T1000 (cell line): ENCODE measurements around the gene HDAC9.
A peak's percentile ranks its signal among the peaks of the same experiment; 100 is the strongest.

Source experiments
- DNase-seq: peaks from one replicate; lab custom pipeline; 2025; ENCODE audit warnings: mixed read lengths; lab: John Stamatoyannopoulos, UW

HDAC9 gene

DNA sequence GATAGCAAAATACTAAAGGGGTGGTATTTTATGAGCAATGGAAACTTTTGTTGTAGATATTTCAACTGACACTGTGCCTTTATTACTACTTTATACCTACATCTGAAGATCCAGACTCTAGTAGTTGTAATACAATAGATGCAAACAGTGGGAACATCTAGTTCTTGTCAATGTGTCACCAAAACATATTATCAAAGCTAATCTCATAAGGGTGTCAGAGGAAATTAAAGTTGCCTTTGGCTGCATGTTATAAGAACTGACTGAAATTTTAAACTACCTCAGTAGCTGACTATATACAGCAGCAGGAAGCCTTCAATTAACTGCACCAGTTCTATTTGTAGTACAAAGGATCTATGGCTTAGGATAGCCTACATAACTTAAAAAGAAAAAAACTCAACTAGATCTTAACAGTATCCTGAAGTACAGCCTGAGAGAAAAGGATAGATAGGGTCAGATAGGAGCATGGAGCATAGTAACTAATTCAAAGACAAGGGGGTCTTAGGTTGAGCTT, 30.9 kb downstream of the HDAC9 start:
- DNase-seq = no peak

DNA sequence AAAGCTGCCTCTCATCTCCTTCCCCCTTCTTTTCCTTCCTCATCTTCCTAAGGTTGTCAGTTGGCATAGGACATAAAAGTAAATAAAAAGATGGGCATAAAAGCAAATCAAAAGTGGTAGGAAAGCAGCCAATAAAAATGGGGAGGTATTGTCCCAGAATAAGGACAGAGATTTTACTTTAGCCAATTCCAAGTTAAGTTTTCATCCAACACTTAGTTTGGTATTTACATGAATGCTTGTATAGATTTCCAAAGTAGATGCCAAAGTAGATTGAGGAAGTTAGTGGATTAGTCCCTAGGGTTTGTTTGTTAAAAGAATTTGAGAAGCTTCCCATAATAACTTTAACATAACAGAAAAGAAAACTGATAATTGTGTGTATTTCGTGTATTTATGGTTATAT, 33.7 kb downstream of the HDAC9 start:
- no peak for DNase-seq

DNA sequence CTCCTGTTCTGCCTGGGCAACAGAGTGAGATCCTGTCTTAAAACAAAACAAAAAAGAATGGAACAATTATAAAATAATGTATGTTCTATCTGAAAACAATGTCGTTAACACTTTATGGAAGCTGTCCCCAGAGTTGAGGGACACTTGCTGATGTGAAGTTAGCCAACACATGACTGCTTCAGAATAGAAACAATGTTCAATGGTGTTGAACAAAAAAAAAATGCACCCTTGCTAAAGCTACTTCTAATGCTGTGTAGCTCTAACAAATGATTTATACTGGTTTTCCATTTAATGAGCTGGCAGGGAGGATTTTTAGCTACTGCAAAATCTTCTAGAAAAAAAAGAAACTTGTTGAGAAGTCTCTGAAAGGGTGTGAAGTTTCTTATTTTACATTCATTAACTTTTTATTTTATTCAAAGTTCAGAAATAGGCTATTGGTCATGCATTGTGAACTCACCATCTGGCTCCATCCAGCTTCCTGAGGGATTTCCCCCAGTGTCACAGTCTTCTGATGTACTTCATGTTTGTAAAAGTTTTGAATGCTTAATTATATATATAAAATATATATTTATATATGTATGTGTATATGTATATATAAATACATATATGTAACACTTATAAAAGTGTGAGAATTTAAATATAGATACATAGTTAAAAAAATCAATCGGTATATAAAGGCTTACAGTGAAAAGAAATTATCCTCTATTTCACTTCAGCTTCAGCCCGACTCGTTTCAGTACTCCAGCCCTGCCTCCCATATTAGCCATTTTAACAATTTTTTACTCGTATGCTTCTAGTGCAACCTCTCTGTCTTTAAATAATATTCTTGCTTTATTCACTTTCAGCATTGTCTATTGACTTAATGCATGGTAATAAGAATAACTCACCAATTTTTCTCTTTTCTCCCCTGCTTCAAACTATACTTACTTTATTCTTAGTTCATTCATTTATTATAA, 35.0 kb downstream of the HDAC9 start:
- DNase-seq = no peak

DNA sequence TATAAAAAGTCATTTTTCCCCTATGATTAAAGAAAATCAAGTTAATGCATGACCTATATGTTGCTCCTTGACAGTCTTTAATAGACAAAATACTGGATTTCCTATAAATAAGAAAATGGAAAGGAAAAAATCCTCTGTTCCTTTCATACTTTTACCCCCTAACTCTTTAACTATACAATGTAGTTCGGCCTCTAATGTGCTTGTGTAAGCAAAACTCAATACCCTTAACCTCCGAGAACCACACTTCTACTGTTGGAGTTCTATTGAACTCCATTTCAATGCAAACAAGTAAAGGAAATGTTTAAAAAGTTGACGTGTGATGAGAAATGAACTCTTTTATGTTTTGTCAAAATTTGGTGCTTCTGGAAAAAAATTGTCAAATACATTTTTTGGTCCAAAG, 36.0 kb downstream of the HDAC9 start:
- DNase-seq = no peak

DNA sequence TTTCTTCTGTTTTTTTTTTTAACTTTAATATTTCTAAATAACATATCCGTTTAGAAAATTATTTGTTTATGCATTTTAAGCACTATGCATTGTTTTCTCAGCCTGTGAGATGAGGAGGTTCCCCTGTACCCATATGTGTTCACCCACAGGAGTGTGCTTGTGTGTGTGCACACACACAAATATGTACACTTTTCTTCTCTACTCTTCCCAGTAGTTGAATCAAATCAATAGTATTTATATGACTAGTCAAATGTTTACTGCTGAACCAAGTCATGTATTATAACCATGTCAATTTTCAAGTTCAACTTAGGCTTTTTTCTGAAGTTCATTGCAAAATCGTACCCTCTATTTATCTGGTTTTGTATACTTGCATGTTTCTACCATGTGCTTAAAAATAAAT, 37.3 kb downstream of the HDAC9 start:
- DNase-seq = no peak

DNA sequence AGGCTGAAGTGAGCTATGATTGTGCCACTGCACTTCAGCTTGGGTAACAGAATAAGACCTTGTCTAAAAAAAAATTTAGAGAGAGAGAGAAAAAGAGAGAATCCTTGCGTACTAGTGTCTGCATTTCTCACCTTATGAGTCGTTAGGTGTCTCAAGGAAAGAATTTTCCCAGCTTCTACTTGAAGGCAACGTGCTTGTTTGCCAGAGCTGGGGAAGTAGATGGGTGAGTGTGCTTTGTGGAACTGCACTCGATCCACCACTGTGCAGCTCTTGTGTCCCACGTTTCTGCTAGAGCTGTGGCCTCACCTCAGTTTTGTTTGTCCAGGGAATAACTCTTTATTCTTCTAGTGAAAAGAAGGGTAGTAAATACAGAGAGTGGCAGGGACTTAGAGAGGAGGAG, 38.9 kb downstream of the HDAC9 start:
- DNase-seq = no peak

DNA sequence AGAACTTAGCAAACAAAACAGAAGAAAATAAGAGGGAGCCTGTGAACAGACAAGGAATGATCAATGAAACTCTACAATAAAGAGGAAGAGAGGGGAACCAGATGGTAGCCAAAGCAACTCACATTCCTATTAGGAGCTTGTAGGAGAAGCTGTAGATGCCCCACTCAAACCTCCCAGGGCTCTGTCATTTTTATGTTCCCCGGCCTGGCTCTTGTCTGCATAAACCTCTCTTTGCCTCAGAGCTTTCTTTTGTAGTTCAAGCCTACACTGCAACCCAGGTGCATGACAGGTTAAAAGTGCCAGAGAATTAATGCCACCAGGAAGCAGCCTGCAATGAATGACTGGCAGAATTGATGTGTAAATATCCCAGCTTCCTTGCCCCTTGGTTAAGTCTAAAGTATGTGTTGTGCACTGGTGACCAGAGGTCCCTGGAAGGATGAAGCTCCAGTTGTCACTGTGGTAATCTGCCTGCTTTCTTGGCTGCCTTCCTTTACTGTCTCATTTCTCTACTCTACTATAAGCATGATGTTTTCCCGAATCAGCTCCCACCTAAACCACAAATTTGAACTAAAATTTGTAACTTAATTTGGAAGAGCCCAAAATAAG, 40.4 kb downstream of the HDAC9 start:
- no peak for DNase-seq

DNA sequence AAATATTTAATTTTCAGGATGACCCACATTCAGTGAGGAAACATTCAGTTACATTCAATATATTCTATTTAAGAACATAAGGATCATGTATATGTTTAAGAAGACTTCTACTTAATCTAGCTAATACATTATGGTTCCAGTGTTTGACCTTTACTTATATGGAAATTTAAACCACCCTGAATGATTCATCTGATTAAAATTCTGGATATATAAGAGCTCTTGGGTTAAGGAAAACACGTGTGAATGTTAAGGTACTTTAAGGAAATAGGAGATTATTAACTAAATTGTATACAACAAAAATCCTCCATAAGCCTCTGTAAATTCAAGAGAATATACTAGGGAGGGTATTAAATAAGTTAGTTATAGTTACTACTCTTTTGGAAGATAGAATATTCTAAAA, 40.9 kb downstream of the HDAC9 start:
- no peak for DNase-seq

DNA sequence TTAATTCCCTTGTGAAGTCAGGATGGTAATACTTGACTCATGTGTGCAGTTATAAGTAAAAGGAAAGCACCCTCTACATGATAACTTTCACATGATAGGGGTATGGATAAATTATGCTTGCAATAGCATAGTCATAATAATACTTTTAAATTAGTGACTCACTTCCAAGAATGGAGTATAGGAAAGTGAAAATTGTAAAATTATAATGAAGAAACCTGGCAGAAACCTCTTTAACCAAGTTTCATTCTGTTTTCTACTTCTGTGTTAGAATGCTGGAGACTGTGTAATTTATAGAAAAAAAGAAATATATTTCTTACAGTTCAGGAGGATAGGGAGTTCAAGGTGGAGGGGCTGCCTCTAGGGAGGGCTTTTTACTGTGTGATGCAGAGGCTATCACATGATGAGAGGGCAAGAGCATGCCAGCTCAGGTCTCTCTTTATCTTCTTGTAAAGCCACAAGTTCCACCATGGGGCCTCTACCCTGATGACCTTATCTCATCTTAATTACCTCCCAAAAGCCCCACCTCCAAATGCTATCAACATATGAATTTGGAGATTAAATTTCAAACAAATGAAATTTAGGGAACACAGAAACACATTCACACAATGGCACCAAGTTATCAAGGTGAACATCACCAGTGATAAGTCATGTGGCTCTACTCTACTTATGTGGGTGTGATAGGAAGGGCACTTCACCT, 43.2 kb downstream of the HDAC9 start:
- no peak for DNase-seq

DNA sequence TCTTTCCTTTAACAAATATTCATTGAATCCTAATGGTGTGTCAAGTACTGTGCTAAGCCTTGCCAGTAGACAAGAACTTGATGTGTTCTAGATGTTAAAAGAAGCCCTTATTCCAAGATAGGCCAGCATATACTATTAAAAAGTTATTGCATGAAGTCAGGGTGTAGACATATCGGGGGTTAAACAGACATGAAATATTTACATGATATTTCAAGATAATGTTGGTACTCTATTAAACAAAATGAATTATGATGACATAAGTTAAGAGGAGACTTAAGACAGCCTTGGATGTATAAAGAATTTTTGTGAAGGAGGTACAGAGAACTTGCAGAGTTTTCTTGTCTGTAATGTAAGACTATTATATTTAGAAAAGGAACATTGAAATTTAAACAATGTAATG, 44.8 kb downstream of the HDAC9 start:
- no peak for DNase-seq

DNA sequence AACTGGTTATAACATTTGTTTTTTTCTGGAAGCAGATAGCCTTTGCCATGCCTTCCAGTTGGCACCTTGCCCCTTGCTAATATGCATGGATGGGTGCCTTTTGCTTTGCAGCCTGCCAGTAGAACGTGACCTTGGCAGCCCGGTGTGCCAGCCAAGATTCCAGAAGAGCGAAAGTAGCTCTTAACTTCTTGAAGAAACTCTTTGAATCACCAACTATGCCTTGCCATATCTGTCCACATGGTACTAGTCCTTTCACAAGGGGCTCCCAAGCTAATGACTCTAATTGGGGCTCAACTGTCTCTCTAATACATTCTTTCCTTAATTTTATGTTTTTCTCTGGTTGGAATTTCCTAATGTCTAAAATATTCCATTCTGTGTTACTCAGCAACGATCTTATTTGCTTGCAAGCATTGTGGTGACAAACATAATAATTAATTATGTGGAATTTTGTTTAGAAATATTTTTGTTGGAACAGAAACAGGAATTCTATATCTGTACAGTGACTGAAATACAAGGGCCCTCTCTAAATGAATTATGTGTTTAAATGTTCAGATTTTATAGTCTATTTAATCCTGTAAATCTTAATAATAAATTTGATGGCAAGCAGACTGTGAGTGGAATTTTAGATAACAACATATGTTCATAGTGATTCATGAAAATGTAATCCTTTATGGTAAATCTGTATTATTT, 45.8 kb downstream of the HDAC9 start:
- peak; percentile 11 for DNase-seq

DNA sequence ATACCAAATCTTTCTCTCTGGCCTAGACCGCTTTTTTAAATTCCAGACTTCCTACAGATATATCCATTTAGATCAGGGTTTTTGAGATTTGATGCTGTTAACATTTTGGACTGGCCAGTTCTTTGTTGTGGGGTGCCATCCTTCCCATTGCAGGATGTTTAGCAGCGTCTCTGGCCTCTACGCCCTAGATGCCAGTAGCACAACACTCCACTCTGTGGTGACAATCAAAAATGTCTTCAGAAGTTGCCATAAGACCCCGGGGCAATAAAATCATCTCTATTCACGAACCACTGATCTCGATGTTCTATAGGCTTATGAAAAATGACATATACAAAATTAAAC, 46.3 kb downstream of the HDAC9 start:
- no peak for DNase-seq

DNA sequence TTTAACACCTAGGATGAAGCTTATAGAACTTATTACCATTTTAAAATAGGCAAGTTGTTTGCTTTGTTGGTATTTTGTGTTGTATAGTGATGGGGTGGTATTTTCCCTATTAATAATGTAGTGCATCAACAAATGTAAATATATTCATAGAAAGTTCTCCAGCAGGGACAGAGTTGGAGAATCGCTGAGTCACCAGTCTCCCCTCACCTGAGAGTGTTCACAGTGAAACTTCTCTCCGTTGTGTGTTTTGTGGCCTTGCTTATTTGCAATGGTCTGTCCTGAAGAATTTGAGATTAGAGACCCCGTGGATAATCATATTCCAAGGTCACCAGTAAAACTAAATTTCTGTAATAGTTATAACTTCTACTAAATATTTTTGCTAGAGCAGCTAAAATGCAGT, 51.0 kb downstream of the HDAC9 start:
- DNase-seq = no peak

DNA sequence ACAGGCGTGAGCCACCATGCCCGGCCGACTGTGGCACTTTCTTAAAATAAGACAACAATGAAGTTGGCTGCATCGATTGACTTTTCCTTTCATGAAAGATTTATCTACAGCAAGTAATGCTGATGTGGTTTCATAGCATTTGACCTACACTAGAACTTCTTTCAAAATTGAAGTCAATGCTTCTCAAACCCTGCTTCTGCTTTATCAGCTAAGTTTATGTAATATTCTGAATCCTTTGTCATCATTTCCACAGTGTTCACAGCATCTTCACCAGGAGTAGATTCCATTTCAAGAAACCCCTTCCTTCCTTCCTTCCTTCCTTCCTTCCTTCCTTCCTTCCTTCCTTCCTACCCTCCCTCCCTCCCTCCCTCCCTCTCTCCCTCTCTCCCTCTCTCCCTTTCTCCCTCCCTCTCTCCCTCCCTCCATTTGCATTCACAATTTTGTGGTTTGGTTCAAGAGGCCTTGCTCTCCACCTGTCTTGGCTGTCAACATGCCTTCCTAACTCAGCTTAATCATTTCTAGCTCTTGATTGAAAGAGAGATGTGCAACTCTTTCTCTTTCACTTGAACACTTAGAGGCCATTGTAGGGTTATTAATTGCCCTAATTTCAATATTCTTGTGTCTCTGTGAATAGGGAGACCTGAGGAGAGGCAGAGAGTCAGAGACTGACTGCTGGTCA, 52.1 kb downstream of the HDAC9 start:
- DNase-seq = no peak

DNA sequence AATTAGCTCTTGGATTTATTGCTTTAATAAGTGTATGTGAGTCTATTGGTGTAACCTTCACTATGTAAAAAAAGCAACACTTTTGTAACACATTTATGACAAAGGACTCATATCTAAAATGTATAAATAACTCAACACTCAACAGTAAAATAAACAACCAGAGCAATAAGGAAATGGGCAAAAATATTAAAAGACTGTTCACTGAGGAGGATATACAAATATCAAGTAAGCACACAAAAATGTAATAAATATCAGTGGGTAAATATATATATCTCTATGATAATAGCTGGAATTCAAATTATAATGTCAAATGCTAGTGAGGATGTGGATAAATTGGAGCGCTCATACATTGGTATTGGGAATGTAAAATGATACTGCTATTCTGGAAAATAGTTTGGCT, 53.0 kb downstream of the HDAC9 start:
- DNase-seq = no peak

DNA sequence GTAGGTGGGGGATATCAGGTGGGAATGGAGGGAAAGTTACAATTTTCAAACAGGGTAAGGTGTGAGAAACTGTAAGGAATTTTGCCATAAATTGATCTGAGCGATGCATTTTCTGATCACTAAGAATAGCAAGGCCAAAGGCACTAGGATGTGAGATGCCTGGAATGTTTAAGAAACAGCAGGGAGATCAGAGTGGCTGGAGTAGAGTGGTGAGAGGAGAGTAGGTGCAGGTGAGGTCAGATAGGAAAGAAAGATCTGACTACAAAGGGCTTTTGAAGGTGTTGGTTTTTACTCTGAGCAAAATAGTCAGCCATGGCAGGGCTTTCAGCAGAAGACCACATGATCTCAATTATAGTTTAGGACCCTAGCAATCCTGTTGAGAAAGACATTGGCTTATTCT, 55.0 kb downstream of the HDAC9 start:
- no peak for DNase-seq

DNA sequence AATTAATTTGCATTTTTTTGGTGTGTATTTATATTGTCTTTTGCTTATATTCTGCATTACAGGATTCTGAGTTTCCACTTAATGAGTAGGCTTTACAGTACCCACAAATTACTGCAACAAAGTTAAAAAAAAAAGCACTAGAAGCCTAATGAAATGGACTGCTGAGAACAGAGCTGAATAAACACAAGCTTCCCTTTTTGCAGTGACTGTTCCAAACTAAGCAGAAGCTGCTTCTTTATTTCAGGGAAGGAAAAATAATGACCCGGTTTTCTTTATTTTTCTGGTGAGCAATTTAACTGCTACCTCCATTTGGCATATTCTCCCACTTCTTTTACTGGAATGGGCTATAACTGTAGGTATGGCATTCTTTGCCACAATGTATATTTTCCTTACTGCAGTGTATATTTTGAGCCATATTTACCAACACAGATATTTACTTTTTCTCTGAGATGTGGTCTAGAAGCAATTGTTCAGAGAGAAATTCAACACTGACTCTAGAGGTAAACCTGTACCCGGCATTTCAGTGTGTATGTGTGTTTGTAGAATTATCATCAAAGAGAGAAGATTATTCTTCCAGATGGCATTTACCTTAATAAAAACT, 56.9 kb downstream of the HDAC9 start:
- DNase-seq = no peak

DNA sequence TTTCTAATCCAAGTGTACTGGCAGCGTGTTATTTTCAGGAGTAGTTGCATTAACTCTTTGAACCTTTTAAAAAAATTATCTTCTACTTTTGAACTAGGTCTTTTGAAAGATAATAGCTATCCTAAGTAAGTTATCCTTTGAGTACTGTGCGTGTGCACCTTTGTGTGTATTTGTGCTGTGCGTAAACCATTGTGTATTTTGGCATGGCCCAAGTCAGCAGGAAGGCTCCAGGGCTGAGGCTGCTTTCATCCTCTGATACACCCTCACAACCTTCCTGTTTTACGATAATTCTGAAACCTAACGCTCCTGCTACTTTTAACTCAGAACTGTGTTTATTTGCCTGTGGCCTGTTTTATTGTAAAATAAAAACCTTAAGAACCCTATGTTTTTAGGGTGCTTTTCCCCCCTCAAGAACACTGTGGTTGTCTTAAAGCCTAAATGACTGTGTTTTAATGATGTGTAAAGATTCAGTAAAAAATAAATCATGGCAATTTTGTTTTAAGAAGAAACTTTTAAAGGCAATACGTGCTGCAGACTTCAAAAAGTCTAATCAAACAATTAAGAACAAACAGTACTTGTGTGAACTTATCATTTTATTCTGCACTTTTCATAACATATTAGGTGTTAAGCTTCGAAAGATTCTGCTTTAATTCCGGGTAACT, 57.5 kb downstream of the HDAC9 start:
- DNase-seq = no peak

DNA sequence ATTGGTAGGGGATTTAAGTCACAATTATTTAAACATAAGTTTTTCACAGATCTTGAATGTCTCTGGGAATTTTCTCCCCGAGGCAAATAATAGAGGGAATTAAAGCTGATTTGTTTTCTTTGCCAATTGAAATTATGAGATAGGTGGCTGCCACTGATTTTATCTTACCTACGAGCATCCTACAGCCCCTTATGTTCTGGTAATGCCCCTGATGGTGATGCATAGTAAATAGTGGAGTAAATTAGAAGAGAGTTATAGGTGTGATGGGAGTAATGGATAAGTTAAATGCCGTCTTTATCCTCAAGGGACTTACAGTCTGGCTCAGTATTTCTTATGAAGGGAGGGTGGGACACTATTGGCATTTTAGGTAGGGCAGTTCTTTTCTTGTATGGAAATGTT, 58.1 kb downstream of the HDAC9 start:
- no peak for DNase-seq

DNA sequence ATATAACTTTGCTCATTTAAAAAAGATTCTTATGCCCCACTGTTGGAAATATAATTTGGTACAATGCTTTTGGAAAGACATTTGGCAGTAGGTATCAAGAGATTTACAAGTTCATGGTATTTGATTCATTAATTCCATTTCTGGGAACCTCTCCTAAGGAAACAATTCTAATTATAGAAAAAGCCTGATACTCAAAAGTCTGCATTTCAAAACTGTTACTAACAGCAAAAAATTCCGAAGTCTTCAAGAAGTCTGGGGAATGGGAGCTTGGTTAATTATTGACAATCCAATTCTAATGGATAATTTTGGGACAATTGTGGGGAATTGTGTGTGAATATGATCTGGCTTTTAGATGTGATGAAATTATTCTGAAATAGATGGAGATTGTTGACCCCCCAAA, 59.6 kb downstream of the HDAC9 start:
- no peak for DNase-seq

DNA sequence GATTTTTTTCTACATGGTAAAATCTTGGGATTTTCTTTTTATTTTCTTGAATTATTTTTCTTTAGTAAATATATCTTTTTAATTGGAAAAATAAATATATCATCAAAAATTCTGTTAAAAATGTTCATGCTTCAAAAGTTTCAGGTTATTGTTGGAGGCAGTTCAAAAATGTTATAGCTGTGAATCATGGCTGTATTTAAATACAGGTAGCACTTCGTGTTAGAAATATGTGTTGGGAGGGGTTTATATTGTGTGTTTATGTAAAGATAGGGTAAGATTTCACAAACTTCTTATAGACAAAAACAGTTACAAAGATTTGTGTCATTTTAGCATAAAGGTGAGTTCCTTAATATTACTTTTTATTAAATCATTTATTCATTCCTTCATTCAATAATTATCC, 60.4 kb downstream of the HDAC9 start:
- no peak for DNase-seq
